Neural cell (in vitro differentiated cells): ENCODE data around the gene FBRSL1. TPM values are rescaled to one million over a fixed set of nuclear protein-coding genes. Genes with fewer than 3 reads are reported as not detected.

Experiments used
- H2AFZ ChIP-seq: fragments of 200-600, 300-800 bp; sonication (generic), shearing (Covaris generic); 2 replicates; pipeline ENCODE4 v1.6.0; 2014; ENCODE audit warnings: low read depth, mild to moderate bottlenecking, antibody characterized with exemption, low read length, moderate library complexity
- H3F3A ChIP-seq: fragments of 200-600 bp; shearing (Covaris generic); 2 replicates; pipeline ENCODE4 v1.6.1; 2016; ENCODE audit warnings: mild to moderate bottlenecking, moderate library complexity, mixed read lengths, antibody characterized with exemption, low read length; ENCODE audit not compliant: insufficient read depth, poor library complexity, severe bottlenecking
- H3K27ac ChIP-seq: fragments of 200-600, 300-800 bp; sonication (generic), shearing (Covaris generic); 2 replicates; pipeline ENCODE4 v1.5.1; 2014; ENCODE audit warnings: mild to moderate bottlenecking, low read length, moderate library complexity
- H3K27me3 ChIP-seq: fragments of 300-800, 200-600 bp; sonication (generic), shearing (Covaris generic); 2 replicates; pipeline ENCODE4 v1.6.0; 2014; ENCODE audit warnings: mild to moderate bottlenecking, low read depth, low read length, moderate library complexity; ENCODE audit not compliant: insufficient read depth
- H3K36me3 ChIP-seq: fragments of 300-800, 200-600 bp; sonication (generic), shearing (Covaris generic); 2 replicates; pipeline ENCODE4 v1.5.1; 2014; ENCODE audit warnings: mild to moderate bottlenecking, antibody characterized with exemption, low read length, moderate library complexity; ENCODE audit not compliant: insufficient read depth
- H3K4me2 ChIP-seq: fragments of 300-800, 200-600 bp; sonication (generic), shearing (Covaris generic); 2 replicates; pipeline ENCODE4 v1.6.0; 2014; ENCODE audit warnings: mild to moderate bottlenecking, low read length
- H3K4me3 ChIP-seq: fragments of 300-800, 200-600 bp; sonication (generic), shearing (Covaris generic); 2 replicates; pipeline ENCODE4 v1.5.1; 2014; ENCODE audit warnings: mild to moderate bottlenecking, low read length, moderate library complexity
- H3K79me2 ChIP-seq: fragments of 200-600 bp; shearing (Covaris generic); replicated peaks from 2 replicates; pipeline ENCODE4 v1.6.0; 2014; ENCODE audit warnings: mild to moderate bottlenecking, low read length, moderate library complexity; ENCODE audit not compliant: insufficient read depth
- H3K9ac ChIP-seq: fragments of 300-800, 200-600 bp; sonication (generic), shearing (Covaris generic); 2 replicates; pipeline ENCODE4 v1.6.1; 2016; ENCODE audit warnings: mild to moderate bottlenecking, low read length, mixed read lengths
- H3K9me2 ChIP-seq: fragments of 200-600 bp; shearing (Covaris generic); 2 replicates; pipeline ENCODE4 v1.6.1; 2016; ENCODE audit warnings: mild to moderate bottlenecking, low read length, mixed read lengths; ENCODE audit not compliant: insufficient read depth
- H3K9me3 ChIP-seq: fragments of 200-600, 300-800 bp; sonication (generic), shearing (Covaris generic); 2 replicates; pipeline ENCODE4 v1.6.1; 2016; ENCODE audit warnings: mild to moderate bottlenecking, mixed run types, low read length, moderate library complexity, mixed read lengths
- H4K20me1 ChIP-seq: fragments of 200-600 bp; shearing (Covaris generic); 2 replicates; pipeline ENCODE4 v1.6.1; 2016; ENCODE audit warnings: mild to moderate bottlenecking, mixed run types; ENCODE audit not compliant: insufficient read depth
- EP300 ChIP-seq: fragments of 450-650 bp; conservative IDR thresholded peaks from 2 replicates; pipeline ENCODE4 v1.6.1; 2014; ENCODE audit warnings: antibody characterized with exemption, mild to moderate bottlenecking, moderate library complexity; ENCODE audit not compliant: poor library complexity, severe bottlenecking
- EZH2 ChIP-seq: fragments of 200-600, 300-800 bp; shearing (Covaris generic), sonication (generic); IDR thresholded peaks from 2 replicates; pipeline ENCODE4 v1.6.1; 2014; ENCODE audit warnings: antibody characterized with exemption, low read length, borderline replicate concordance, mild to moderate bottlenecking; ENCODE audit not compliant: insufficient read depth, poor library complexity, severe bottlenecking
- MXI1 ChIP-seq: fragments of 450-650 bp; conservative IDR thresholded peaks from 2 replicates; pipeline ENCODE4 v1.6.1; 2014; ENCODE audit warnings: antibody characterized with exemption, mild to moderate bottlenecking; ENCODE audit not compliant: poor library complexity, severe bottlenecking
- POLR2AphosphoS5 ChIP-seq: IDR thresholded peaks from 2 replicates; pipeline ENCODE4 v1.6.1; 2012
- RAD21 ChIP-seq: fragments of 450-650 bp; conservative IDR thresholded peaks from 2 replicates; pipeline ENCODE4 v1.6.1; 2014; ENCODE audit warnings: antibody characterized with exemption, mild to moderate bottlenecking, moderate library complexity
- REST ChIP-seq: IDR thresholded peaks from 2 replicates; pipeline ENCODE4 v1.6.1; 2012; ENCODE audit warnings: borderline replicate concordance
- SMC3 ChIP-seq: fragments of 450-650 bp; conservative IDR thresholded peaks from 2 replicates; pipeline ENCODE4 v1.6.1; 2014; ENCODE audit warnings: antibody characterized with exemption, mild to moderate bottlenecking, moderate library complexity; ENCODE audit not compliant: poor library complexity
- TAF1 ChIP-seq: IDR thresholded peaks from 2 replicates; pipeline ENCODE4 v1.6.1; 2012; ENCODE audit warnings: low read depth
- polyA plus RNA-seq: library from polyadenylated mRNA; depleted of rRNA; stranded (reverse); fragments of >200 nt; gene quantifications from 2 replicates; pipeline ENCODE4 v1.2.3, GENCODE V29; 2014
- TF ChIP-seq, protein P1 (sequence below): fragments of 450-650 bp; IDR thresholded peaks from 2 replicates; pipeline ENCODE4 v1.5.1; 2014; ENCODE audit warnings: antibody characterized with exemption, mild to moderate bottlenecking, moderate library complexity; ENCODE audit not compliant: poor library complexity, severe bottlenecking

Gene FBRSL1
- polyA plus RNA-seq, 1 donor from 2014 or later = 11.9 TPM

GRCh38 chr12:132475304-132476037, 14.5 kb upstream of the FBRSL1 start:
- no peak overlapping the region for H2AFZ ChIP-seq
- H3K36me3 ChIP-seq = no peaks in the 10 kb centered on the region
- no peak overlapping the region for H3K4me2 ChIP-seq
- H3K9me3 ChIP-seq = no peaks in the 10 kb centered on the region
- H3K79me2 ChIP-seq = no peaks in the 10 kb centered on the region
- H3K9ac ChIP-seq = no peak overlapping the region
- no peaks in the 10 kb centered on the region for H3K27me3 ChIP-seq
- no peaks in the 10 kb centered on the region for H3F3A ChIP-seq
- no peaks in the 10 kb centered on the region for H4K20me1 ChIP-seq
- TF ChIP-seq POLR2AphosphoS5 (no peak), SMC3 (no peak)
- no peaks in the 10 kb centered on the region for H3K9me2 ChIP-seq
- H3K4me3 ChIP-seq = no peak overlapping the region
- no peak overlapping the region for H3K27ac ChIP-seq

- Histone ChIP-seq H3K27ac (no peak overlapping the region), H3K27me3 (no peaks in the 10 kb centered on the region), H3K9me2 (no peaks in the 10 kb centered on the region), H3K9ac (no peak overlapping the region), H3K4me2 (no peak overlapping the region), H3F3A (no peaks in the 10 kb centered on the region), H3K79me2 (no peaks in the 10 kb centered on the region), H3K4me3 (no peak overlapping the region), H4K20me1 (no peaks in the 10 kb centered on the region), H3K36me3 (no peaks in the 10 kb centered on the region), H2AFZ (no peak overlapping the region), H3K9me3 (no peaks in the 10 kb centered on the region)
- TF ChIP-seq EP300 (no peak), RAD21 (no peak), POLR2AphosphoS5 (no peak), SMC3 (no peak), REST (no peak), TAF1 (no peak), EZH2 (no peak)
- TF ChIP-seq, protein P1, sequence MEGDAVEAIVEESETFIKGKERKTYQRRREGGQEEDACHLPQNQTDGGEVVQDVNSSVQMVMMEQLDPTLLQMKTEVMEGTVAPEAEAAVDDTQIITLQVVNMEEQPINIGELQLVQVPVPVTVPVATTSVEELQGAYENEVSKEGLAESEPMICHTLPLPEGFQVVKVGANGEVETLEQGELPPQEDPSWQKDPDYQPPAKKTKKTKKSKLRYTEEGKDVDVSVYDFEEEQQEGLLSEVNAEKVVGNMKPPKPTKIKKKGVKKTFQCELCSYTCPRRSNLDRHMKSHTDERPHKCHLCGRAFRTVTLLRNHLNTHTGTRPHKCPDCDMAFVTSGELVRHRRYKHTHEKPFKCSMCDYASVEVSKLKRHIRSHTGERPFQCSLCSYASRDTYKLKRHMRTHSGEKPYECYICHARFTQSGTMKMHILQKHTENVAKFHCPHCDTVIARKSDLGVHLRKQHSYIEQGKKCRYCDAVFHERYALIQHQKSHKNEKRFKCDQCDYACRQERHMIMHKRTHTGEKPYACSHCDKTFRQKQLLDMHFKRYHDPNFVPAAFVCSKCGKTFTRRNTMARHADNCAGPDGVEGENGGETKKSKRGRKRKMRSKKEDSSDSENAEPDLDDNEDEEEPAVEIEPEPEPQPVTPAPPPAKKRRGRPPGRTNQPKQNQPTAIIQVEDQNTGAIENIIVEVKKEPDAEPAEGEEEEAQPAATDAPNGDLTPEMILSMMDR = no peak
Measured at GRCh38 chr12:132476038-132476414, 13.9 kb upstream of the FBRSL1 start.

GRCh38 chr12:132476421-132476820, 13.5 kb upstream of the FBRSL1 start:
- no peaks in the 10 kb centered on the region for H4K20me1 ChIP-seq
- H3F3A ChIP-seq = no peaks in the 10 kb centered on the region
- no peak overlapping the region for H3K4me3 ChIP-seq
- no peaks in the 10 kb centered on the region for H3K36me3 ChIP-seq
- H2AFZ ChIP-seq = no peak overlapping the region
- no peak overlapping the region for H3K4me2 ChIP-seq
- H3K27me3 ChIP-seq = no peaks in the 10 kb centered on the region
- TF ChIP-seq MXI1 (no peak), TAF1 (no peak)
- no peaks in the 10 kb centered on the region for H3K9me2 ChIP-seq
- H3K27ac ChIP-seq = no peak overlapping the region
- H3K9me3 ChIP-seq = no peaks in the 10 kb centered on the region
- H3K9ac ChIP-seq = no peak overlapping the region
- H3K79me2 ChIP-seq = no peaks in the 10 kb centered on the region
